ENCODE measurements around the gene FBXL2.

GRCh38 chr3:33360136-33360825 is 83.0 kb downstream of the FBXL2 start:
- no peak for TF ChIP-seq CTCF (conservative IDR thresholded peaks at IDR 0.05; ENCODE audit: low read length)
- no peak for TF ChIP-seq EZH2phosphoT487 (IDR thresholded peaks at IDR 0.05; ENCODE audit: borderline replicate concordance, low read depth, low read length)

Measured in OCI-LY7 (cell line).